ENCODE measurements around the gene COX7A2. TPM values are rescaled to one million over a fixed set of nuclear protein-coding genes. Genes with fewer than 3 reads are reported as not detected.

Gene COX7A2
- total RNA-seq, 1 experiment from 2014 or later = 652 TPM

GRCh38 chr6:75220357-75220756 is 23.2 kb downstream of the COX7A2 start:
- no peak for DNase-seq (ENCODE audit: low spot score)

GRCh38 chr6:75219263-75219662 is 24.3 kb downstream of the COX7A2 start:
- DNase-seq (ENCODE audit: low spot score) = no peak

- DNase-seq (ENCODE audit: low spot score) = peak; percentile 55
These were observed 26.4 kb downstream of the COX7A2 start for GRCh38 chr6:75217193-75217592.

GRCh38 chr6:75215291-75215690 is 28.3 kb downstream of the COX7A2 start:
- DNase-seq (ENCODE audit: low spot score) = no peak

GRCh38 chr6:75213732-75214131 is 29.9 kb downstream of the COX7A2 start:
- DNase-seq (ENCODE audit: low spot score) = no peak

- no peak for DNase-seq (ENCODE audit: low spot score)
These were observed 30.5 kb downstream of the COX7A2 start for GRCh38 chr6:75213112-75213511.

- DNase-seq (ENCODE audit: low spot score) = no peak
These were observed 31.5 kb downstream of the COX7A2 start for GRCh38 chr6:75211920-75212590.

- DNase-seq (ENCODE audit: low spot score) = peak; percentile 74
These were observed 32.5 kb downstream of the COX7A2 start for GRCh38 chr6:75210885-75211739.

GRCh38 chr6:75209184-75209723 is 34.3 kb downstream of the COX7A2 start:
- DNase-seq (ENCODE audit: low spot score) = no peak

- DNase-seq (ENCODE audit: low spot score) = peak; percentile 83
These were observed 35.1 kb downstream of the COX7A2 start for GRCh38 chr6:75208298-75209183.

GRCh38 chr6:75206576-75207342 is 36.8 kb downstream of the COX7A2 start:
- DNase-seq (ENCODE audit: low spot score) = no peak

GRCh38 chr6:75205776-75206575 is 37.6 kb downstream of the COX7A2 start, which contains the start of gene COL12A1:
COL12A1 (minus strand) TSS chr6:75206053; CDS start chr6:75202792, 3,261 bp downstream.
- DNase-seq (ENCODE audit: low spot score) = peak; percentile 99

- DNase-seq (ENCODE audit: low spot score) = peak; percentile 55
These were observed 38.4 kb downstream of the COX7A2 start for GRCh38 chr6:75204959-75205775.

GRCh38 chr6:75204217-75204958 is 39.2 kb downstream of the COX7A2 start:
- peak; percentile 94 for DNase-seq (ENCODE audit: low spot score)

GRCh38 chr6:75203721-75204120 is 39.9 kb downstream of the COX7A2 start:
- DNase-seq (ENCODE audit: low spot score) = no peak

GRCh38 chr6:75202676-75203131 is 40.9 kb downstream of the COX7A2 start:
- DNase-seq (ENCODE audit: low spot score) = peak; percentile 42

GRCh38 chr6:75201901-75202672 is 41.5 kb downstream of the COX7A2 start:
- DNase-seq (ENCODE audit: low spot score) = peak; percentile 77
